Upper lobe of left lung (tissue), 4 donors: ENCODE measurements around the gene BMERB1.
"Not testable (repeated sequence)": the region's sequence is repeated elsewhere in the genome, so short reads cannot be mapped to it uniquely, and the experiment has no call there.

Experiments
- CTCF ChIP-seq, 6 experiments: fragments of 450-650 bp in 4 of 6; fragments of 200-600 bp in 2 of 6; sonication (generic) in 2 of 6; IDR thresholded peaks; one replicate each; pipeline ENCODE4 v1.5.1; 2016 to 2019; ENCODE audit warnings: antibody characterized with exemption in 6 of 6
- EP300 ChIP-seq, 4 donors: sonication (generic); formaldehyde crosslinking; IDR thresholded peaks; one replicate each; pipeline ENCODE4 v1.5.1; 2017; ENCODE audit warnings: antibody characterized with exemption in 4 of 4, control low read depth in 2 of 4
- POLR2AphosphoS5 ChIP-seq, 2 donors: sonication (generic); formaldehyde crosslinking; IDR thresholded peaks; one replicate each; pipeline ENCODE4 v1.5.1; 2017; ENCODE audit warnings: antibody characterized with exemption in 2 of 2

GRCh38 chr16:15404091-15404490 lies 30.3 kb upstream of the BMERB1 start:
- TF ChIP-seq POLR2AphosphoS5, CTCF, EP300 (IDR thresholded peaks at IDR 0.05): not testable (repeated sequence)
